Astrocyte (in vitro differentiated cells and primary cell): Measurements from ENCODE around the gene GGTLC1. TPM values are rescaled to one million over a fixed set of nuclear protein-coding genes. Genes with fewer than 3 reads are reported as not detected.

ENCODE experiments used
- DNase-seq: peaks from one replicate; pipeline ENCODE4 v3.0.0-alpha.2; 2010; ENCODE audit warnings: low read depth
- FAIRE-seq: peaks from 2 replicates; lab custom pipeline; 2011; peaks lifted over from hg19 to GRCh38; lab: Jason Lieb, UNC
- H2AFZ ChIP-seq: 2 replicates; pipeline ENCODE4 v1.6.0; 2012; ENCODE audit warnings: low read depth, low read length, inconsistent platforms
- H3K27ac ChIP-seq: 2 replicates; pipeline ENCODE4 v1.5.1; 2011; ENCODE audit warnings: low read depth, low read length, inconsistent platforms
- H3K27me3 ChIP-seq: 2 replicates; pipeline ENCODE4 v1.6.0; 2011; ENCODE audit warnings: low read length, inconsistent platforms; ENCODE audit not compliant: insufficient read depth
- H3K36me3 ChIP-seq: 2 replicates; pipeline ENCODE4 v1.5.1; 2011; ENCODE audit warnings: low read length, inconsistent platforms; ENCODE audit not compliant: insufficient read depth
- H3K4me1 ChIP-seq: 2 replicates; pipeline ENCODE4 v1.5.1; 2011; ENCODE audit warnings: low read length, inconsistent platforms; ENCODE audit not compliant: insufficient read depth
- H3K4me2 ChIP-seq: 2 replicates; pipeline ENCODE4 v1.6.0; 2012; ENCODE audit warnings: low read length, inconsistent platforms
- H3K4me3 ChIP-seq: 2 replicates; pipeline ENCODE4 v1.5.1; 2011; ENCODE audit warnings: low read depth, mild to moderate bottlenecking, low read length, inconsistent platforms; ENCODE audit not compliant: insufficient read depth
- H3K79me2 ChIP-seq: 2 replicates; pipeline ENCODE4 v1.6.0; 2012; ENCODE audit warnings: mild to moderate bottlenecking, low read length, inconsistent platforms; ENCODE audit not compliant: insufficient read depth
- H3K9ac ChIP-seq: 2 replicates; pipeline ENCODE4 v1.6.0; 2012; ENCODE audit warnings: mild to moderate bottlenecking, low read length, inconsistent platforms
- H3K9me3 ChIP-seq: 2 replicates; pipeline ENCODE4 v1.5.1; 2012; ENCODE audit warnings: low read depth, mild to moderate bottlenecking, low read length, inconsistent platforms; ENCODE audit not compliant: insufficient read depth
- H4K20me1 ChIP-seq: 2 replicates; pipeline ENCODE4 v1.6.0; 2012; ENCODE audit warnings: low read length, inconsistent platforms; ENCODE audit not compliant: insufficient read depth
- H3K27ac Mint-ChIP-seq: one replicate; pipeline ENCODE4 v1.8.0; 2021; ENCODE audit warnings: mild to moderate bottlenecking, mixed read lengths; ENCODE audit not compliant: unreplicated experiment
- H3K27me3 Mint-ChIP-seq: one replicate; pipeline ENCODE4 v1.8.0; 2021; ENCODE audit warnings: low read depth, mixed read lengths; ENCODE audit not compliant: unreplicated experiment
- H3K36me3 Mint-ChIP-seq: one replicate; pipeline ENCODE4 v1.8.0; 2021; ENCODE audit warnings: low read depth, mixed read lengths; ENCODE audit not compliant: unreplicated experiment
- H3K4me1 Mint-ChIP-seq: one replicate; pipeline ENCODE4 v1.8.0; 2021; ENCODE audit warnings: low read depth, mixed read lengths; ENCODE audit not compliant: unreplicated experiment
- H3K4me3 Mint-ChIP-seq: one replicate; pipeline ENCODE4 v1.8.0; 2021; ENCODE audit warnings: mild to moderate bottlenecking, moderate library complexity, mixed read lengths; ENCODE audit not compliant: unreplicated experiment
- H3K9me3 Mint-ChIP-seq: one replicate; pipeline ENCODE4 v1.8.0; 2021; ENCODE audit warnings: mild to moderate bottlenecking, mixed read lengths; ENCODE audit not compliant: unreplicated experiment
- CTCF ChIP-seq: IDR thresholded peaks from 2 replicates; pipeline ENCODE4 v1.5.1; 2011; ENCODE audit warnings: low read depth, mild to moderate bottlenecking, inconsistent platforms, low read length, moderate library complexity; ENCODE audit not compliant: insufficient read depth
- EZH2 ChIP-seq: IDR thresholded peaks from 2 replicates; pipeline ENCODE4 v1.6.1; 2012; ENCODE audit warnings: mild to moderate bottlenecking, low read length, inconsistent platforms; ENCODE audit not compliant: insufficient read depth
- total RNA-seq: library from RNA; stranded (reverse); gene quantifications from 2 replicates; pipeline ENCODE4 v1.2.1, GENCODE V29; 2021

The GGTLC1 gene
- total RNA-seq, 1 donor from 2014 or later = not detected

DNA sequence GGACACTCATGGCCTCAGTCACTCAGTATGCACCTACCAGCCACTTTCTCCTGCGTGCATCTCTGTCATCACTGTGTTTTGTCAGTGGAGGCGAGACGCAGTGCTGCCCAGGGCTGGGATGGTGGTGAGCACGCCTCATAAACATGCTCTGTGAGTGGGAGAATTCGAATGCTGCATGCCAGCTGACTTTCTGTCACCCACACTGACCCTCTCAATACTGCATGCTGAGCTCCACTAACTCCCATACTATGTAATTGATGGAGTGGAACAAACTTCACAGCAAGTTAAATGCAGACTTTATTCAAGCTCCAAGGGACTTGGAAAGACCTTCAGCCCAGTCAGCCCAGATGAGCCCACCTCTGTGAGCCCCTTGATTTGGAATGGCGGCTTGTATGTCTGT is 22.7 kb upstream of the GGTLC1 start:
- H3K27ac Mint-ChIP-seq = no peak overlapping the region
- H3K27me3 ChIP-seq = no peaks in the 10 kb centered on the region
- H3K79me2 ChIP-seq = no peaks in the 10 kb centered on the region
- H3K4me2 ChIP-seq = no peak overlapping the region
- no peak overlapping the region for H2AFZ ChIP-seq
- no peaks in the 10 kb centered on the region for H3K4me1 ChIP-seq
- no peaks in the 10 kb centered on the region for H3K36me3 Mint-ChIP-seq
- H3K27me3 Mint-ChIP-seq = peaks cover 38% of the 10 kb centered on the region
- FAIRE-seq (no peak), DNase-seq (no peak)
- no peaks in the 10 kb centered on the region for H3K9me3 ChIP-seq
- H3K27ac ChIP-seq = no peak overlapping the region
- no peaks in the 10 kb centered on the region for H4K20me1 ChIP-seq
- H3K9ac ChIP-seq = no peak overlapping the region
- TF ChIP-seq CTCF (no peak), EZH2 (no peak)
- H3K9me3 Mint-ChIP-seq = no peaks in the 10 kb centered on the region
- H3K4me3 Mint-ChIP-seq = no peak overlapping the region
- no peak overlapping the region for H3K4me3 ChIP-seq
- no peaks in the 10 kb centered on the region for H3K4me1 Mint-ChIP-seq
- no peaks in the 10 kb centered on the region for H3K36me3 ChIP-seq

- Histone ChIP-seq H3K9me3 (no peaks in the 10 kb centered on the region), H3K27ac (no peak overlapping the region), H3K79me2 (no peaks in the 10 kb centered on the region), H2AFZ (no peak overlapping the region), H3K36me3 (no peaks in the 10 kb centered on the region), H3K4me3 (no peak overlapping the region), H3K4me1 (no peaks in the 10 kb centered on the region), H3K27me3 (no peaks in the 10 kb centered on the region), H3K9ac (no peak overlapping the region), H4K20me1 (no peaks in the 10 kb centered on the region), H3K4me2 (no peak overlapping the region)
- H3K9me3 Mint-ChIP-seq = no peaks in the 10 kb centered on the region
- H3K36me3 Mint-ChIP-seq = no peaks in the 10 kb centered on the region
- DNase-seq (no peak), FAIRE-seq (no peak)
- no peak for TF ChIP-seq EZH2
- no peak for TF ChIP-seq CTCF
- H3K27ac Mint-ChIP-seq = no peak overlapping the region
- H3K4me1 Mint-ChIP-seq = no peaks in the 10 kb centered on the region
- H3K4me3 Mint-ChIP-seq = no peak overlapping the region
- H3K27me3 Mint-ChIP-seq = peaks cover 39% of the 10 kb centered on the region
Measured at GRCh38 chr20:24007758-24008157, 19.2 kb upstream of the GGTLC1 start.

- Histone ChIP-seq H3K9ac (no peak overlapping the region), H3K4me3 (no peak overlapping the region), H3K9me3 (no peaks in the 10 kb centered on the region), H3K79me2 (no peaks in the 10 kb centered on the region), H3K4me1 (no peaks in the 10 kb centered on the region), H3K36me3 (no peaks in the 10 kb centered on the region), H2AFZ (no peak overlapping the region), H3K27ac (no peak overlapping the region), H3K27me3 (no peaks in the 10 kb centered on the region), H4K20me1 (no peaks in the 10 kb centered on the region), H3K4me2 (no peak overlapping the region)
- no peaks in the 10 kb centered on the region for H3K36me3 Mint-ChIP-seq
- TF ChIP-seq CTCF (no peak), EZH2 (no peak)
- no peak for DNase-seq
- no peaks in the 10 kb centered on the region for H3K4me1 Mint-ChIP-seq
- H3K27ac Mint-ChIP-seq = no peak overlapping the region
- H3K27me3 Mint-ChIP-seq = peaks cover 36% of the 10 kb centered on the region
- H3K9me3 Mint-ChIP-seq = no peaks in the 10 kb centered on the region
- FAIRE-seq = no peak
- H3K4me3 Mint-ChIP-seq = no peak overlapping the region
Measured at GRCh38 chr20:24007073-24007595, 18.6 kb upstream of the GGTLC1 start.
